ENCODE results near the gene TAS2R16. TPM values are rescaled to one million over a fixed set of nuclear protein-coding genes. Genes with fewer than 3 reads are reported as not detected.

Gene TAS2R16
- total RNA-seq, 1 donor from 2014 or later = not detected

DNA sequence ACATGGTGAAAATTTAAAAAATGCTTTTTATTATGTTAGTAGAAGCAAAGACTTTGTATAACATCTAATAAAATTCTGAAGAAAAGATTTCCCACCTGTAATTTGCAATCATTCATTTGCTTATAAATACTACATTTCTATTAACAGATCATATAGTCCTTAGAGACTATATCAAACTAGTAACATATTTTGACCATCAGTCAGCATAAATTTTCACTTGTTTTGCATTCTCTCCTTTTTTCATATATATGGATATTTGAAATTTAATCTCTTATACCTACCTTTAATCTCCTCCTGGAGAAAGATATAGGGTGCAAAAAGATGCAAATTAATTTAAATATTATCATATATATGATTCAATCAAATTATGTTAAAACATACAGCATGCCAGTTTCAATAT lies 16.9 kb upstream of the TAS2R16 start:
- H3K4me1 ChIP-seq = no peaks in the 10 kb centered on the region
- H3K27ac ChIP-seq = no peak overlapping the region
- no peaks in the 10 kb centered on the region for H3K36me3 ChIP-seq
- intact Hi-C loops (cut with DNase I) = no loop called here
- no peaks in the 10 kb centered on the region for H3K9me3 ChIP-seq
- TF ChIP-seq, protein P1, sequence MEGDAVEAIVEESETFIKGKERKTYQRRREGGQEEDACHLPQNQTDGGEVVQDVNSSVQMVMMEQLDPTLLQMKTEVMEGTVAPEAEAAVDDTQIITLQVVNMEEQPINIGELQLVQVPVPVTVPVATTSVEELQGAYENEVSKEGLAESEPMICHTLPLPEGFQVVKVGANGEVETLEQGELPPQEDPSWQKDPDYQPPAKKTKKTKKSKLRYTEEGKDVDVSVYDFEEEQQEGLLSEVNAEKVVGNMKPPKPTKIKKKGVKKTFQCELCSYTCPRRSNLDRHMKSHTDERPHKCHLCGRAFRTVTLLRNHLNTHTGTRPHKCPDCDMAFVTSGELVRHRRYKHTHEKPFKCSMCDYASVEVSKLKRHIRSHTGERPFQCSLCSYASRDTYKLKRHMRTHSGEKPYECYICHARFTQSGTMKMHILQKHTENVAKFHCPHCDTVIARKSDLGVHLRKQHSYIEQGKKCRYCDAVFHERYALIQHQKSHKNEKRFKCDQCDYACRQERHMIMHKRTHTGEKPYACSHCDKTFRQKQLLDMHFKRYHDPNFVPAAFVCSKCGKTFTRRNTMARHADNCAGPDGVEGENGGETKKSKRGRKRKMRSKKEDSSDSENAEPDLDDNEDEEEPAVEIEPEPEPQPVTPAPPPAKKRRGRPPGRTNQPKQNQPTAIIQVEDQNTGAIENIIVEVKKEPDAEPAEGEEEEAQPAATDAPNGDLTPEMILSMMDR (IDR thresholded peaks at IDR 0.05) = no peak
- no peaks in the 10 kb centered on the region for H3K27me3 ChIP-seq
- ATAC-seq = no peak
- no peak for DNase-seq
- H3K4me3 ChIP-seq = no peak overlapping the region

DNA sequence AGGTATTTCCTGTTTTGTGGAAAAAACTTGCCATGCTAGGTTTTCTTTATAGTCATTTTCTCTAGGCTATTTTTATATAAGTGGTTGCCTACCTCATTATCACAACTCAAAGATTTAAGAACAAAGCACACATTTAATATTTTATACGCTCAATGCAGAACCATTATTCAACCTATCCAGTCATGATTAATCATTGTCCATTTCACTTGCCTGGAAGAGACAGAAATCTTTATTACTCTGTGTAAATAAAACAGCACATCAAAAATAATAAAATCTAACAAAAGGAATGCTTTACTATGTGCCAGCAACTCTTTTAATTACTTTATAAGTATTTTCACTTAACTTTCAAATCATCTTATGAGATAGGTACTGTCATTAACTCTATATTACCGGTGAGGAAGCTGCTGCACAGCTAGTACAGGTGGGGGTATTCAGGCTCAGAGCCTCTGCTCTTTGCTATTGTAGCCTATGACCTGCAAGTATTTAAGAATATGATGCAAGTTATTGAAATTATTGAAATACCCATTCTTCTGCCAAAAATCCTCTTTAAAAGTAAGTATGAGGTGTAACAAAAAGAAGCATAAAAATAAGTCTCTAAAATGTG lies 16.4 kb upstream of the TAS2R16 start:
- Histone ChIP-seq H3K27ac (no peak overlapping the region), H3K27me3 (no peaks in the 10 kb centered on the region), H3K4me3 (no peak overlapping the region), H3K36me3 (no peaks in the 10 kb centered on the region), H3K4me1 (no peaks in the 10 kb centered on the region), H3K9me3 (no peaks in the 10 kb centered on the region)
- TF ChIP-seq, protein P1 (IDR thresholded peaks at IDR 0.05) = no peak
- ATAC-seq (no peak), DNase-seq (no peak)
- intact Hi-C loops (cut with DNase I) = no loop called here

DNA sequence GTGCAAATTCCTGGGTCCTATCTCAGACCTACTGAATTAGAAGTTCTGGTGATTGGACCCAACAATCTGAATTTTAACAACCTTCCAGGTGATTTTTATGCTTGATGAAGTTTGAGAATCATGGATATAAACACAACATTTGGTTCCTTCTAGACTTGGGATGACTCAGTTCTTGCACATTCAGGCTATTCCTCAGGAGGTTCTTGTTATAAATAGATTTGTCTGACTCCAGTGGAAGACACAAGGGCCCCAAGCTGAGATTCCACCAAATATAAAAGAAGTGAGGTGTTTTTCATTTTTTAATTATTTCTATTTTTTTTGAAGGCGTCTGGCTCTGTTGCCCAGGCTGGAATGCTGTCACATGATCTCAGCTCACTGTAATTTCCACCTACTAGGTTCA lies 9.4 kb upstream of the TAS2R16 start:
- no peak for DNase-seq
- H3K4me1 ChIP-seq = no peaks in the 10 kb centered on the region
- no peaks in the 10 kb centered on the region for H3K9me3 ChIP-seq
- intact Hi-C loops (cut with DNase I) = no loop called here
- no peaks in the 10 kb centered on the region for H3K36me3 ChIP-seq
- H3K4me3 ChIP-seq = no peak overlapping the region
- no peak for ATAC-seq
- TF ChIP-seq, protein P1 (IDR thresholded peaks at IDR 0.05) = no peak
- no peak overlapping the region for H3K27ac ChIP-seq
- H3K27me3 ChIP-seq = no peaks in the 10 kb centered on the region

DNA sequence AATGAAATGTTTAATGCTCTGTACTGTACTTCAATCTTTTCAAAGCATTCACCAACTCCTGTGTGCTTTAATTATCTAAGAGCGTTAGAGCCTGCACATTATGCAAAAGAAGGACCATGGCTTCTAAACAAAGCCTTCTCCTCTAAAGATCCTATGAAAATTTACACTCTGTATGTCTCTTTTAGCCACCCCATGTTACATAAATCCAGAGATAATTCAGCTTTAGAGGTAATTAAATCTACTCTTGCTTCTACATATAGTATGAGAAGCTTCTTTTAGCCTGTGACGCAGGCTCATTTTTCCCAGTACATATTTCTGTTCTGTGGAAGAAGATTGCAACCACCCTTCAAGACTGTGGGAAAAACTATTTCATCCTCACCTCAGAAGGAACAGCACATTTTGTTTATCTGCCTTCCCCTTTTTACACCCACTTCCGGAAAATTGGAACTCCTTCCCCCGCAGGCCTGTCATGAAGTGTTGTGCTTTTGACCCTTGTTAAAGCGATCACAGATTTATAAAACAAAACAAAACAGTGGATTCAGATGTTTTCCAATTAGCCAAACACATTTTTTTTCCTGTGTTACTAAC lies 8.1 kb upstream of the TAS2R16 start:
- Histone ChIP-seq H3K9me3 (no peaks in the 10 kb centered on the region), H3K36me3 (no peaks in the 10 kb centered on the region), H3K27me3 (no peaks in the 10 kb centered on the region), H3K4me3 (no peak overlapping the region), H3K27ac (no peak overlapping the region), H3K4me1 (no peaks in the 10 kb centered on the region)
- intact Hi-C loops (cut with DNase I) = no loop called here
- TF ChIP-seq, protein P1 (IDR thresholded peaks at IDR 0.05) = no peak
- no peak for ATAC-seq
- DNase-seq = no peak

DNA sequence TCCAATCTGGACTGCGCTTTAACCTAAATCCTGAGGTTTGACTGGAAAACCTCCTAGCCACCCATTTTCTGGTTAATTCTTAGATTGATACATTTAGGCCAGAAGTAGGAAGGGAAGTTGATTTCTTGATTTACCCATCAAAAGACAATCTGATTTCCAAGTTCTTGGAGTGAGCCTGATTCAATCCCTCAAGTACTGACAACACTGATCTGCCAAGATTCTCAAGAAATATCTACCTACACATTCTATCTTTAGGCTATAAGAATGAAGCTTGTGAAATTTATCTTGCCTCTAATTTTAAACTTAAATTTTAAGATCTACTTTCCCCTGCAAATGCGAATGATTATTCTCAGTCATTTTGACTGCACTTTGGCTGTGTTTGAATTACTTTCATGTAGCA lies 5.9 kb downstream of the TAS2R16 start:
- no peaks in the 10 kb centered on the region for H3K9me3 ChIP-seq
- no peaks in the 10 kb centered on the region for H3K36me3 ChIP-seq
- no peak for DNase-seq
- TF ChIP-seq, protein P1 (IDR thresholded peaks at IDR 0.05) = no peak
- no peak overlapping the region for H3K27ac ChIP-seq
- no peaks in the 10 kb centered on the region for H3K27me3 ChIP-seq
- no peak for ATAC-seq
- H3K4me3 ChIP-seq = no peak overlapping the region
- no peaks in the 10 kb centered on the region for H3K4me1 ChIP-seq
- intact Hi-C loops (cut with DNase I) = no loop called here
